K562 (cell line): ENCODE measurements around the gene HAP1. TPM values are rescaled to one million over a fixed set of nuclear protein-coding genes. Genes with fewer than 3 reads are reported as not detected.

Experiments
- ATAC-seq: fragments of 200-7000 bp; cut with Tn5 transposase; 3 replicates; pipeline ENCODE4 v1.9.1; 2020; ENCODE audit warnings: moderate library complexity
- BruUV-seq: library from RNA; stranded (reverse); fragments of 400-500 nt; replicated peaks from 2 replicates; lab custom pipeline; 2021; lab: Mats Ljungman, UMichigan
- CTCF ChIA-PET: fragments of 300-600 bp; formaldehyde crosslinking; extraction: SDS; loops from one replicate; lab custom pipeline; 2021; ENCODE audit warnings: low intra/inter-chr PET ratio; lab: Yijun Ruan, JAX
- POLR2A ChIA-PET: fragments of 300-600, 350-650 bp; sonication (Branson Sonifier 250); formaldehyde crosslinking; extraction: SDS; loops from one replicate; lab custom pipeline; 2021; ENCODE audit warnings: antibody characterized with exemption, inconsistent platforms; lab: Yijun Ruan, JAX
- DNase-seq, 4 experiments: peaks; one replicate each; pipeline versions ENCODE4 v3.0.0 to v3.0.0-alpha.2; 2011 to 2018; ENCODE audit warnings: low spot score in 3 of 4, mixed read lengths in 3 of 4; ENCODE audit errors: extremely low read depth in 1 of 4
- FAIRE-seq: peaks from 2 replicates; lab custom pipeline; 2011; peaks lifted over from hg19 to GRCh38; lab: Jason Lieb, UNC
- H2AFZ ChIP-seq: 2 replicates; pipeline ENCODE4 v1.6.0; 2011; ENCODE audit warnings: low read depth, low read length, control low read depth, inconsistent platforms
- H3K27ac ChIP-seq: fragments of 200-600 bp; 3 replicates; pipeline ENCODE4 v1.8.0; 2011; ENCODE audit warnings: low read depth, mild to moderate bottlenecking, control low read depth, inconsistent platforms, low read length, moderate library complexity, mixed read lengths; ENCODE audit errors: extremely low read depth
- H3K27me3 ChIP-seq, 2 experiments: fragments of 300-600 bp in 1 of 2; 2 replicates in 1 of 2; 3 replicates in 1 of 2; pipeline versions ENCODE4 v1.6.0 to v1.8.0; 2011; ENCODE audit warnings: inconsistent platforms in 2 of 2, low read length in 2 of 2, mild to moderate bottlenecking in 1 of 2, mixed read lengths in 1 of 2, moderate library complexity in 1 of 2; ENCODE audit not compliant: control insufficient read depth in 2 of 2, insufficient read depth in 2 of 2
- H3K36me3 ChIP-seq: fragments of 300-600 bp; 3 replicates; pipeline ENCODE4 v1.8.0; 2011; ENCODE audit warnings: mild to moderate bottlenecking, low read length, inconsistent platforms; ENCODE audit not compliant: control insufficient read depth, insufficient read depth
- H3K4me1 ChIP-seq, 2 experiments: fragments of 200-600 bp in 1 of 2; replicated peaks in 1 of 2; 2 replicates in 1 of 2; 3 replicates in 1 of 2; pipeline versions ENCODE4 v1.5.1 to v1.8.0; 2011; ENCODE audit warnings: inconsistent platforms in 2 of 2, low read length in 2 of 2, mild to moderate bottlenecking in 1 of 2, mixed read lengths in 1 of 2, moderate library complexity in 1 of 2; ENCODE audit not compliant: control insufficient read depth in 2 of 2, insufficient read depth in 2 of 2
- H3K4me2 ChIP-seq: 2 replicates; pipeline ENCODE4 v1.6.1; 2011; ENCODE audit warnings: low read length, control low read depth, inconsistent platforms, mixed read lengths; ENCODE audit not compliant: insufficient read depth
- H3K4me3 ChIP-seq: fragments of 200-600 bp; sonication (generic), shearing (Covaris generic); 2 replicates; pipeline ENCODE4 v1.5.1; 2016; ENCODE audit warnings: control low read depth, inconsistent platforms
- H3K79me2 ChIP-seq: fragments of 200-600 bp; 3 replicates; pipeline ENCODE4 v1.8.0; 2011; ENCODE audit warnings: low read length, inconsistent platforms; ENCODE audit not compliant: control insufficient read depth, insufficient read depth
- H3K9ac ChIP-seq, 2 experiments: 2 replicates each; pipeline versions ENCODE4 v1.6.0 to v1.6.1; 2011; ENCODE audit warnings: low read depth in 2 of 2, low read length in 2 of 2, control low read depth in 1 of 2, inconsistent platforms in 1 of 2, mild to moderate bottlenecking in 1 of 2, mixed read lengths in 1 of 2; ENCODE audit not compliant: insufficient read depth in 1 of 2
- H3K9me1 ChIP-seq: one replicate; pipeline ENCODE4 v1.6.0; 2011; ENCODE audit warnings: inconsistent platforms, mild to moderate bottlenecking, low read length, moderate library complexity; ENCODE audit not compliant: control insufficient read depth, insufficient read depth
- H3K9me3 ChIP-seq: replicated peaks from 2 replicates; pipeline ENCODE4 v1.5.1; 2011; ENCODE audit warnings: low read depth, low read length, inconsistent platforms; ENCODE audit not compliant: control insufficient read depth, insufficient read depth
- H4K20me1 ChIP-seq: replicated peaks from 2 replicates; pipeline ENCODE4 v1.6.1; 2011; ENCODE audit warnings: low read length, inconsistent platforms, mixed read lengths; ENCODE audit not compliant: control insufficient read depth, insufficient read depth
- ATF1 ChIP-seq, 2 experiments: fragments of 450-650 bp in 1 of 2; IDR thresholded peaks; 2 replicates each; pipeline ENCODE4 v1.6.1; 2016; ENCODE audit warnings: missing compliant biosample characterization in 1 of 2, missing genetic modification characterization in 1 of 2
- NCOR1 ChIP-seq: fragments of 450-650 bp; IDR thresholded peaks from 2 replicates; pipeline ENCODE4 v1.6.1; 2016; ENCODE audit warnings: mild to moderate bottlenecking, moderate library complexity
- PURB ChIP-seq: sonication (generic); formaldehyde crosslinking; IDR thresholded peaks from 2 replicates; pipeline ENCODE4 v1.9.0; 2021; ENCODE audit warnings: low read depth, mild to moderate bottlenecking, missing genetic modification reagents
- ZC3H11A ChIP-seq: IDR thresholded peaks from 2 replicates; pipeline ENCODE4 v1.6.1; 2012; ENCODE audit warnings: low read depth, low read length, improper control_type of control experiment
- WGBS: fragments of 100-300 bp; shearing (Covaris generic); methylation state at CpG from one replicate; pipeline ENCODE4 v1.1.6; 2016; ENCODE audit warnings: low coverage, mixed read lengths; ENCODE audit not compliant: insufficient coverage; ENCODE audit errors: missing lambda C conversion rate; 5-methylcytosine and 5-hydroxymethylcytosine counted together
- in situ Hi-C: fragments of 300-500 bp; cut with MboI; formaldehyde crosslinking; loops from 4 replicates; pipeline ENCODE4 v1.15.0; 2018; ENCODE audit warnings: inconsistent platforms, mixed read lengths
- intact Hi-C: fragments of 100-400 bp; cut with micrococcal nuclease; formaldehyde crosslinking; loops from 2 replicates; pipeline ENCODE4 v1.14.2; 2022
- polyA plus RNA-seq, 8 experiments: library from polyadenylated mRNA; depleted of rRNA in 4 of 8; stranded (reverse) in 5 of 8; unstranded in 3 of 8; fragments of >200 nt; fragmentation: Nextera tagmentation in 2 of 8; fragmentation: Illumina TruSeq in 1 of 8; extraction: Ambion mirVana in 2 of 8; extraction: Trizol in 1 of 8; gene quantifications; 2 replicates each; pipeline versions ENCODE4 v1.2.1 to v1.2.3, GENCODE V29; 2011 to 2014; ENCODE audit warnings: inconsistent platforms in 1 of 8, missing spikeins in 1 of 8
- total RNA-seq, 7 experiments: library from RNA; depleted of rRNA in 6 of 7; stranded (reverse); fragments of >200 nt in 6 of 7; fragmentation: Illumina TruSeq in 2 of 7; extraction: Trizol in 2 of 7; gene quantifications; 2 replicates each; pipeline versions ENCODE4 v1.2.1 to v1.2.3, GENCODE V29; 2011 to 2021; ENCODE audit warnings: low replicate concordance in 1 of 7
- TF ChIP-seq, protein P1 (sequence below): IDR thresholded peaks from 3 replicates; pipeline ENCODE4 v1.6.1; 2011; ENCODE audit warnings: borderline replicate concordance, mild to moderate bottlenecking; ENCODE audit not compliant: insufficient read length, insufficient read depth
- TF ChIP-seq, protein P2 (sequence below): fragments of 450-650 bp; IDR thresholded peaks from 2 replicates; pipeline ENCODE4 v1.6.1; 2018; ENCODE audit not compliant: partially characterized antibody

The HAP1 gene
- total and polyA plus RNA-seq, 9 of the 15 experiments (the other 6 are each of a cell fraction or from before 2014, with no cell fraction given), result under 0.01 to 0.09 (median 0.04) TPM; not detected in 6

GRCh38 chr17:41683441-41684007 lies 50.9 kb downstream of the HAP1 start:
- no peak overlapping the region for H3K4me2 ChIP-seq
- no peak overlapping the region for H3K4me3 ChIP-seq
- no peaks in the 10 kb centered on the region for H3K9me3 ChIP-seq
- H2AFZ ChIP-seq, result no peak overlapping the region
- no TSS peak for BruUV-seq
- no peaks in the 10 kb centered on the region for H3K36me3 ChIP-seq
- in situ Hi-C loops, result no loop called here
- peak overlapping the region in 1 of 2 experiments; percentile 29; a peak in 1 of 4 replicates for H3K9ac ChIP-seq
- intact Hi-C loops, result no loop called here
- no peaks in the 10 kb centered on the region for H3K9me1 ChIP-seq
- H3K27me3 ChIP-seq, result no peaks in the 10 kb centered on the region
- peaks cover 7% of the 10 kb centered on the region; the same call in 2 of the 3 replicates for H3K79me2 ChIP-seq
- FAIRE-seq (no peak), ATAC-seq (no peak), DNase-seq (no peak)
- no peaks in the 10 kb centered on the region for H4K20me1 ChIP-seq
- ChIA-PET POLR2A (interaction anchor here (0.6 to 9.1 kb wide), 6 partner anchors 7 to 598 kb away, joined by 3 to 406 read pairs (median 3); partner anchors contain the start of gene EIF1), CTCF (no interaction called here)
- peaks cover 26 to 27% of the 10 kb centered on the region in 2 experiments for H3K4me1 ChIP-seq
- WGBS, result 42% methylated on average over 8 of the region's 8 CpGs
- H3K27ac ChIP-seq, result no peak overlapping the region
- TF ChIP-seq ATF1 (CRISPR knock-in tag; IDR thresholded peaks at IDR 0.05) (no peak), ATF1 (tag; IDR thresholded peaks at IDR 0.05) (no peak), NCOR1 (no peak), PURB (CRISPR knock-in tag) (no peak), ZC3H11A (no peak)
- TF ChIP-seq, protein P1, sequence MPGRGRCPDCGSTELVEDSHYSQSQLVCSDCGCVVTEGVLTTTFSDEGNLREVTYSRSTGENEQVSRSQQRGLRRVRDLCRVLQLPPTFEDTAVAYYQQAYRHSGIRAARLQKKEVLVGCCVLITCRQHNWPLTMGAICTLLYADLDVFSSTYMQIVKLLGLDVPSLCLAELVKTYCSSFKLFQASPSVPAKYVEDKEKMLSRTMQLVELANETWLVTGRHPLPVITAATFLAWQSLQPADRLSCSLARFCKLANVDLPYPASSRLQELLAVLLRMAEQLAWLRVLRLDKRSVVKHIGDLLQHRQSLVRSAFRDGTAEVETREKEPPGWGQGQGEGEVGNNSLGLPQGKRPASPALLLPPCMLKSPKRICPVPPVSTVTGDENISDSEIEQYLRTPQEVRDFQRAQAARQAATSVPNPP, result no peak
- TF ChIP-seq, protein P2, sequence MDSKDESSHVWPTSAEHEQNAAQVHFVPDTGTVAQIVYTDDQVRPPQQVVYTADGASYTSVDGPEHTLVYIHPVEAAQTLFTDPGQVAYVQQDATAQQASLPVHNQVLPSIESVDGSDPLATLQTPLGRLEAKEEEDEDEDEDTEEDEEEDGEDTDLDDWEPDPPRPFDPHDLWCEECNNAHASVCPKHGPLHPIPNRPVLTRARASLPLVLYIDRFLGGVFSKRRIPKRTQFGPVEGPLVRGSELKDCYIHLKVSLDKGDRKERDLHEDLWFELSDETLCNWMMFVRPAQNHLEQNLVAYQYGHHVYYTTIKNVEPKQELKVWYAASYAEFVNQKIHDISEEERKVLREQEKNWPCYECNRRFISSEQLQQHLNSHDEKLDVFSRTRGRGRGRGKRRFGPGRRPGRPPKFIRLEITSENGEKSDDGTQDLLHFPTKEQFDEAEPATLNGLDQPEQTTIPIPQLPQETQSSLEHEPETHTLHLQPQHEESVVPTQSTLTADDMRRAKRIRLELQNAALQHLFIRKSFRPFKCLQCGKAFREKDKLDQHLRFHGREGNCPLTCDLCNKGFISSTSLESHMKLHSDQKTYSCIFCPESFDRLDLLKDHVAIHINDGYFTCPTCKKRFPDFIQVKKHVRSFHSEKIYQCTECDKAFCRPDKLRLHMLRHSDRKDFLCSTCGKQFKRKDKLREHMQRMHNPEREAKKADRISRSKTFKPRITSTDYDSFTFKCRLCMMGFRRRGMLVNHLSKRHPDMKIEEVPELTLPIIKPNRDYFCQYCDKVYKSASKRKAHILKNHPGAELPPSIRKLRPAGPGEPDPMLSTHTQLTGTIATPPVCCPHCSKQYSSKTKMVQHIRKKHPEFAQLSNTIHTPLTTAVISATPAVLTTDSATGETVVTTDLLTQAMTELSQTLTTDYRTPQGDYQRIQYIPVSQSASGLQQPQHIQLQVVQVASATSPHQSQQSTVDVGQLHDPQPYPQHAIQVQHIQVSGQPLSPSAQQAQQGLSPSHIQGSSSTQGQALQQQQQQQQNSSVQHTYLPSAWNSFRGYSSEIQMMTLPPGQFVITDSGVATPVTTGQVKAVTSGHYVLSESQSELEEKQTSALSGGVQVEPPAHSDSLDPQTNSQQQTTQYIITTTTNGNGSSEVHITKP, result peak; percentile 72
